ENCODE data around the gene COX14.
A peak's percentile ranks its signal among the peaks of the same experiment; 100 is the strongest.
"Not testable (repeated sequence)": the region's sequence is repeated elsewhere in the genome, so short reads cannot be mapped to it uniquely, and the experiment has no call there.

Gene COX14

DNA sequence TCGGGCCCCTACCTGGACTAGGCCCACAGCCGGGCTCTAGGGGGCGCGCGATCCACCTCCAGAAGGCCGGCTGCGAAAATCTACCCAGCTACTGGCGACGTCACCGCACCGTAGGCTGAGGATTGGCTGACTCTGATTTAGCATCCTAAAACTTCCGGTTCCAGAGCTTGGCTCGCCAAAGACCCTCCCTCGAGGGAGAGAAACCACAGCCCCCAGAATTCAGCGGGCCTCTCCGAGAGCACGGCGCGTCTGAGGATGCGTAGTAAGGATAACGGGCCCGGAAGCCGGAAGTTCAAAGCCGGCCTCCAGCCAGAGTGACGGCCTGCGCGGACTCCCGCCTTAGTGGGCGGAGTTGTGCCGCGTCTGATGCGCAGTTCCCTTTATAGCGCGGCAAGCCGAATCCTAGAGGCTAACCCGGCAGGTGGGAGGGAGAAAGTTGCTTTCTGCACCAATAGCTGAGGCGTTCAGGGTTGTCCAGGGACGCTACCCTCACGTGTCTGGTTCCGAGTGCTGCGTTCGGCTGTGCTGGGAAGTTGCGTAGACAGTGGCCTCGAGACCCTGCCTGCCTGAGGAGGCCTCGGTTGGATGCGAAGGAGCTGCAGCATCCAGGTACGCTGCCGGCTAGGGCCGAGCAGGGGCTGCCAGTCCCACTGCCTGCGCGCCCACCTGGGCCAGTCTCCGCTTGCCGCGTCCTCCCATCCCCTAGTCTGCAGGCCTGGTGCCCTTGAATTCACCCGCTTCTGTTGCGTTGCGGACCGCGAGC lies at the start of gene COX14:
TSS of gene COX14 (plus strand) at position 544 of the 763 bp plus-strand sequence. CDS start 7,808 bp downstream, outside the sequence.
- peak; percentile 98 to 99 for DNase-seq (ENCODE audit: low read depth in 2 of 2)

DNA sequence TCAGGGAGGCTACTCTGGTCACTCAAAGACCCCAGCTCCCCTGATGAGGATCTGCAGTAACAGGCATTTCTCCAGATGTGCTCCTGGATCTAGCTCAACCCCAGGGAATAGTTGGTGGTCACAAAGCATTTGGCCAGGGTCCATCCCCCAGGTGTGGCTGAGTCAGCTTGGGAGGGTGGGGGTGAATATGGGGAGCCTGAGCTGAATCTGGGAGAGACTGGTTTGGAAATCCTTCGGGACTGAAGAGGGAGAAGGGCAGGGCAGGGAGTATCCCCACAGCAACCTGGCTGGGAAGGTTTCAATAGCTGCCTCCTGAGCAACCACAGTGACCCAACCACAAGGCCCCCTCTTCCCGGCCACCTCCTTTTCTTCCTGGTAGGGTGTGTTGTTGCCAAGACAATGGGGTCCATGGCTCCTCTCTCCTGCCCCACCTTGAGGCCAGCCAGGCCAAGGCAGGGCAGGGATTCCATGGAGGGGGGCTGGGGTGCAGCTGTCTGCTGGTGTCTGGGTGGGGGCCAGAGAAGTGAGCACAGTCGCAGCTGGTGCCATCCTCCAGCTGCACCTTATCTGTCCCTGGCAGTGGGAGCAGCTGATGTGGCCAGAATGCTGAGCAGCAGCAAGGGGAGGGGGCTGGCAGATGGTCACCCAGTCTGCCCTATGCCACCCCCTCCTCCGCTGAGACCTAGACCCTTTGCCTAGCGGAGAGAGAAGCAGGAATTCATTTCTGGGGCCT lies 49.1 kb upstream of the COX14 start:
- no peak for DNase-seq (ENCODE audit: low read depth in 2 of 2)

DNA sequence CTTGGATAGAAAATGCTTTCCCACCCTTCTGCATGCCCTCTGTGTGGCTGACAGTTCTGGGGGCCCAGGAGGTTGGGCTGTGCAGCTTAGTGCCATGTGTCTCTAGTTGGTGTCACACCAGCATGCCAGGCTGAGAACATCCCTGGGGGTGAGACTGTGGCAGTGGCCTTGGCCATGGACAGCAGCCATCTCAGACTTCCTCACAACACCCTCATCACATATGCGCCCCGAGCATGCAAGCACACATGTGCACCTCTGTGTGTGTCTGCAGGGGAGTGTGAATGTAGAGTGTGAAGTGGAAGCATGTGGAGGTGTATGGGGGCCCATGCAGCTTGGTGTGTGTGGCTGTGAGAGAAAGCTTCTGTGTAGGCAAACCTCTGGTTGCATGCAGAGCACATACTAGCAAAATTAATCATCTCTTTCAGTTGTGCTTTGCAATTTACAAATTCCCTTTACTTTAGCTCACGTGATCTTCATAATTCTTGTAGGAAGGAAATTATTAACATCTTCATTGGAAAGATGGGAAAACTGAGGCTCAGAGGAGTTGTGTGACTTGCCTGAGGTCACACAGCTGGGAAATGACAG lies 46.2 kb upstream of the COX14 start:
- no peak for DNase-seq (ENCODE audit: low read depth in 2 of 2)

DNA sequence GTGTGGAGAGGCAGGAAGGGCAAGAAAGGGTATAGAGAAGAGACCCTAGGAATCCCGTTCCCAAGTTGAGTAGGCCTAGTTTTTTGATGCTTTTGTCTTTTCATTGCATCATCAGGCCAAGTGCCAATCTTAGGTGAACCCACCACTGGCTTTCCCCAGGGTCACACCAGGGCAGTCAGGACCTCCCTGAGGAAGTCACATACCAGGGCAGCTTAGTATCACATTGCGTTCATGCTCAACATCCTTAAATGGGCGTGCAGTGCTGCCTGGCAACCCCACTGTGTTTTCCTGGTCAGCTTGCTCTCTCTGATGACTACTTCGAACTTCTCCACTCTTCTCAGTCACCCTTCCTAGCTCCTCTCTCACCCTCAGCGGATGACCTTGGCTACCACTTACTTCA lies 45.6 kb upstream of the COX14 start:
- DNase-seq (ENCODE audit: low read depth in 2 of 2), result no peak

DNA sequence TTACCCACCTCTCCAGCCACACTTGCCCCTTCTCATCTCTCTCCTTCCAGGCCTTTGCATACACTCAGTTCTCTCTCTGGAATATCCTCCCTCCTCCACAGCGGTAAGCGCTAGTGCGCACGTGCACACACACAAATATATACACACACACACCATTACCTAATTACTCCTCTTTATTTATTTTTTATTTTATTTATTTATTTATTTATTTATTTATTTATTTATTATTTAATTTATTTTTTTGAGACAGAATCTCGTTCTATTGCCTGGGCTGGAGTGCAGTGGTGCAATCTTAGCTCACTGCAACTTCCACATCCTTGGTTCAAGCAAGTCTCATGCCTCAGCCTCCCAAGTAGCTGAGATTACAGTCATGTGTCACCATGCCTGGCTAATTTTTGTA lies 43.0 kb upstream of the COX14 start:
- no peak for DNase-seq (ENCODE audit: low read depth in 2 of 2)

DNA sequence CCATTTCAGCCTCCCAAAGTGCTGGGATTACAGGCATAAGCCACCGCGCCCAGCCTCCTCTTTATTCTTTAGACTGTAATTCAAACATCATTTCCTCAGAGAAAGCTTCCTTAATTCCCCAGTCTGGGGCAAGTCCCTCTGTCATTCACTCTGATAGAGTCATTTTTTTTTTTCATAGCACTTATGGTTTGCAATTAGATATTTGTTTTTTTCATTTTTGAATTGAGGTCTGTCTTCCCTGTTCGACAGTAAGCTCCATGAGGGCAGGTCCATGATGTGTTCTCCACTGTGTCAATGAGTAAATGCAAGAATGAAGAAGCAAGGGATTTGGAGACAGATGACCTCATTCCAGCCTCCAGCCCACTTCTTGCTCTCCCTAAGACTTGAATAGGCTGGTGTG lies 42.5 kb upstream of the COX14 start:
- no peak for DNase-seq (ENCODE audit: low read depth in 2 of 2)

DNA sequence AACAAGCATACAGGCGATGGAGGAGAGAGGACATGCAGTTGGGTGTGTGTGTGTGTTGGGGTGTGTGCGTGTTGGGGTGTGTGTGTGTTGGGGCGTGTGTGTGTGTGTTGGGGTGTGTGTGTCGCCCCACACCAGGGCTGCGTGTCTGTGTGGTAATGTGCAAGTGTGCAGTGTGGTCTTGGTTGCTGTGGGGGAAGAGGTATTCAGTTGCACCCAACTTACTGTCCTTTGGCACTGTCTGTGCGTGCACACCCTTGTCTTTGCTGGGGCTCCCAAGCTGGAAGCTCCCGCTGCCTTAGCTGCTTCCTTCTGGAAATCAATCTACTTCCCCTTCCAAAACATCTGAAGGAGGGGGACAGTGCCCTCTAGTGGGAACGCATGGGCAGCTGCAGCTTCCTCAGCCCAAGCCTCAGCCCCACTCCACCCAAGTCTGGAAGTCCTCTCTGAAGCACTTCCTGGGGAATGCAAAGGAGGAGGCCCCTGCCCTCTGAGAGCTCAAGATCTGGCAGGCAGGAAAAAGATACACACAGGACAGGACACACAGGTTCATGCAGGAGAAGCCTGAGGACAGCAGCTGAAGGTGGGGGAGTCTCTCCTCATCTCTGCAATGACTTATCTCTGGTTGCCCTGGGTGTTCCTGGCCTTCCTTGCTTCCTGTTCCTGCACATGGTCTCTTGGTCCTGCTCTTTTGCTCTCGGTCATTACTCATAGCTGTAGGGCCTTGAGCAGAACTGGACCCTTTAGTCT lies 41.5 kb upstream of the COX14 start:
- peak; percentile 49 to 50 for DNase-seq (ENCODE audit: low read depth in 2 of 2)

DNA sequence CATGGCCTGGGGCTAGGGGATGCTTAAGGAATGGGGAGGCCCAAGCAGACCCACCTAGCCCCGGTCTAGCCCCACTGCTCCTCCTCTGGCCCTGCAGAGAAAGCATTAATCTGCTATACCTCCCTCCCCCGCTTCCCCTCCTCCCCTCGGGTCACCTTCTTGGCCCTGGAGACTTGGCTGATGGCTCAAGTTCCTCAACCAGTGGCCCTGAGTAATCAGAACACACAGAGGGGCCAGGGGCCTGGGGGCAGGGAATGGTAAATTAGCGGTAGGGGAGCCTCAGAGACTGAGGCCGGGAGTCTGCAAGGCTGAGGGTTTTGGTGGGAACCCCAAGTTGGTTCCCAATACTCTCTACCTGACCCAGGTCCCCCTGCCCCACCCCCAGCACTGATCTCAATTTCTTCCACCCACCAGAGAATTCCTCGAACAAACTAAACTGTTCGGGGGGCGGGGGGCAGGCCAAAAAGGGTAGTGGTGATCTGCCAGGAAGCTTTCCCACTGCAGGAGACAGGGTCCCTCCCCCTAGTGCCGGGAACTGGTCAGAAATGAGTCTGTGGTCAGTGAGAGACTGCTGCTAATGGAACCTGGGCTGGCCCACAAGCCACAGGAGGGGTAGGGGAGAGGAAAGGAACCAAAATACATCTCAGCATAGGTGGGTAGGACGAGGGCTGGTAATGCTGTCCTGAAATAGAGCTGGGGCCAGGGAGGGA lies 39.7 kb upstream of the COX14 start:
- no peak for DNase-seq (ENCODE audit: low read depth in 2 of 2)

DNA sequence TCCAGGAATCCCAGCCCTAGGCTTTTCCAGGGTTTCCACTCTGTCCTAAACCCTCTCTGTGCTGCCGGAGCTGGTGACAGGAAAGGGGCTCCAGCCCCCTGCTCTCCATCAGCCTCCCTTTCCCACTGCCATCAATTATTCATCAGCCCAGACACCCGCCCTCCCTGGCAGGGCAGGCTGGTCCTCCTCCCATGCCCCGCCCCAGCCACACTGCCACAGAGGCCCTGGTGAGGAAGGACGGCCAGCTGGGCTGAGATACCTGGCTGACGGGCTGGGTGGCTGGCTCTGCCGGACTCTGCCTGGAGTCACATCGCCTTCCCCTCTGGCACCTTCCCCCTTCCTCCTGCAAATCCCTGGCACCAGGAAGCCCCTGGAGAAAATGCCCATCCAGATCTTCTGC lies 38.8 kb upstream of the COX14 start:
- no peak for DNase-seq (ENCODE audit: low read depth in 2 of 2)

DNA sequence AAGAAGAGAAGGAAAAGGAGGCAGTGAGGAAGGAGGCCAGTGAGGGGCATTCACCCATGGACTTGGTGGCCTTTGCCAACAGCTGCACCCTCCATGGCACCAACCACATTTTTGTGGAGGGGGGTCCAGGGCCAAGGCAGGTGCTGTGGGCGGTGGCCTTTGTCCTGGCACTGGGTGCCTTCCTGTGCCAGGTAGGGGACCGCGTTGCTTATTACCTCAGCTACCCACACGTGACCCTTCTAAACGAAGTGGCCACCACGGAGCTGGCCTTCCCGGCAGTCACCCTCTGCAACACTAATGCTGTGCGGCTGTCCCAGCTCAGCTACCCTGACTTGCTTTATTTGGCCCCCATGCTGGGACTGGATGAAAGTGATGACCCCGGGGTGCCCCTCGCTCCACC lies 38.3 kb upstream of the COX14 start:
- no peak for DNase-seq (ENCODE audit: low read depth in 2 of 2)

DNA sequence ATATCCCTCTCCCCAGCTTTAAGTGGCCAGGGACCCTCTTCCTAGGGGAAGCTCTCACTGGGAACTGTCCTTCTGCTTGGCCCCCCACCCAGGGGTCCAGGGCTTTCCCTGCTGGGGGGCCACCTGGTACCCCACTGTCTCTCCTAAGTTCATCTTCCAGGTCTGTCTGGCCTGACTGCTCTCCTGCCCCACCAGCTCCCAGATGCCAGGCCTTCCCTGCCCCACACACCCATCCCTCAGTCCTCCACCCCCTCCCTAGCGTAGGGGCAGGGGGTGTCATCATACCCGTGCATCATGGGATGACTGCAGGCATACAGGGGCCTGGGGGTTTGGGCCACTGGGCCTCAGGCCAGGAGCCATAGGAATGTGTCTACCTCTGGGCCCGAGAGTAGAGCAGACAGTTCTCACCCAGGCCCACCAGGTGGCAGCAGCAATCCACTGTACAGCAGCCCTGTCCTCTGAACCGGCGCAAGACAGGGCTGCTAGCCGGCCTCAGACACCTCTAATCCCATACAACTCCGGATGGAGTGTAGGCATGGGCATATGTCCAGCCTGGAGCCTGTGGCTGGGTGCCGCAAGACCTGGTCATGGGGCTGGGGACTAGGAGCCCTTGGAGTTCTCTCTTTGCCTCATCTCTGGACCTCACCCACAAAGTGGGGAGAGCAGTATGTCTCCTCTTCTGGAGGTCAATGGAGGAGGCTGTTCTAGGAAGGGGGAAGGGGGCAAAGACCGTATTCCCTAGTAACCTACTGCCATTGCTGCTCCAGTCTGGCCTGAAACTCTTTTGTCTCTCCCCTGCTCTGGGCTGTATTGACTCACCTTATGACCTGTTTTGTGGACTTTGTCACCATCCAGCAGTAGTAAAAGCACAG lies 36.9 kb upstream of the COX14 start:
- DNase-seq (ENCODE audit: low read depth in 2 of 2), result peak; percentile 77 to 80

DNA sequence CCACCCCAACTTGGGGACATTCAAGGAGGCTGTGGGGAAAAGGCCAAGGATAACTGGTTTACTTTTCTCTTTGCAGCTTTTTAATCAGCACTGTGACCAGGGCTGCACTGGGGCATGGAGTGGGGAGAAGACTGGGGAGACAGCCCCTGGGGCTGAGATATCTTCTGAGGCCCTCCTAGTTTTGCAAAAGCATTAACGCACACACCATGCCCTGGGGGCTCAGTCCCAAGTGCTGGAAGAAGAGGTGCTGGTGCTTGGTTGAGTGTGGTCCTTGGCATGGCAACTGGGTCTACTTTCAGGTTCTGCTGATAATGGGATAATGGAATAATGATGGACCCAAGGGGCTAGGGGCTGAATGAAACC lies 36.2 kb upstream of the COX14 start:
- DNase-seq (ENCODE audit: low read depth in 2 of 2), result no peak

DNA sequence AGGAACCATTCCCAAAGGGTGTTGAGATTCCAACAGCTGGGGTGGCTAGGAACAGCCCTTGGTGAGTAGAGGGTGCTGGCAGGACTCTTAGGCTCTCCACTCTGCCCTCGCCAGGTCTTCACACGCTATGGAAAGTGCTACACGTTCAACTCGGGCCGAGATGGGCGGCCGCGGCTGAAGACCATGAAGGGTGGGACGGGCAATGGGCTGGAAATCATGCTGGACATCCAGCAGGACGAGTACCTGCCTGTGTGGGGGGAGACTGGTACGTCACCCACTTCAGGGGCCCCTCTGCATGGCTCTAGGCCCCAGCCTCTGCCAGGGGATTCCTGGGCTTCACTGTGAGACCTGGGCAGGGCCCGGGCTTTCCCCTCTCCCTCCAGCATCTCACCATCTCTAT lies 34.9 kb upstream of the COX14 start:
- no peak for DNase-seq (ENCODE audit: low read depth in 2 of 2)

DNA sequence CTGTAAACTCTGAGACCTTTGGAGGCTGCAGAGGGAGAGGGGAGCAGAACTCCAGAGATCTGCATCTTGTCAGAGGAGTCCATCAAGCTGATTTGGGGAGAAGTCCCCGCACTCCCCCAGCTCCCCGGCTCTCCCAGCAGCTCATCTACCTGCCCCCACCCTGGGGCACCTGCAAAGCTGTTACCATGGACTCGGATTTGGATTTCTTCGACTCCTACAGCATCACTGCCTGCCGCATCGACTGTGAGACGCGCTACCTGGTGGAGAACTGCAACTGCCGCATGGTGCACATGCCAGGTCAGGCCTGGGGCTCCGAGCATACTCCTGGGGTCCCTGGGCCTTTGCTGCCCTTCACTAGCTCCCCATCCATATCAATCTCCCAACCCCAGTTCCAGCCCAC lies 33.8 kb upstream of the COX14 start:
- DNase-seq (ENCODE audit: low read depth in 2 of 2), result no peak

DNA sequence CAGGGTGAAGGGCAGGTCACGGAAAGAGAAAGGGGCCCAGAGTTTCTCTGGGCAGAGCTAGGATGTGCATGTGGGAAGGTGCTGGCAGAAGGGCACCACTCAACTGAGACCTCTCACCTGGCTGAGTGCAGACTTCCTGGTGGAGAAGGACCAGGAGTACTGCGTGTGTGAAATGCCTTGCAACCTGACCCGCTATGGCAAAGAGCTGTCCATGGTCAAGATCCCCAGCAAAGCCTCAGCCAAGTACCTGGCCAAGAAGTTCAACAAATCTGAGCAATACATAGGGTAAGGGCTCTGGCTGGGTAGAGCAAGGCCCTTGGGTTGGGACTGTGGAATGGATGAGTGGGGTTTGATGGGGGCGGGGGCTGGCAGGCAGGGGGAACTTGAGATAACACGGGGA lies 32.3 kb upstream of the COX14 start:
- no peak for DNase-seq (ENCODE audit: low read depth in 2 of 2)

DNA sequence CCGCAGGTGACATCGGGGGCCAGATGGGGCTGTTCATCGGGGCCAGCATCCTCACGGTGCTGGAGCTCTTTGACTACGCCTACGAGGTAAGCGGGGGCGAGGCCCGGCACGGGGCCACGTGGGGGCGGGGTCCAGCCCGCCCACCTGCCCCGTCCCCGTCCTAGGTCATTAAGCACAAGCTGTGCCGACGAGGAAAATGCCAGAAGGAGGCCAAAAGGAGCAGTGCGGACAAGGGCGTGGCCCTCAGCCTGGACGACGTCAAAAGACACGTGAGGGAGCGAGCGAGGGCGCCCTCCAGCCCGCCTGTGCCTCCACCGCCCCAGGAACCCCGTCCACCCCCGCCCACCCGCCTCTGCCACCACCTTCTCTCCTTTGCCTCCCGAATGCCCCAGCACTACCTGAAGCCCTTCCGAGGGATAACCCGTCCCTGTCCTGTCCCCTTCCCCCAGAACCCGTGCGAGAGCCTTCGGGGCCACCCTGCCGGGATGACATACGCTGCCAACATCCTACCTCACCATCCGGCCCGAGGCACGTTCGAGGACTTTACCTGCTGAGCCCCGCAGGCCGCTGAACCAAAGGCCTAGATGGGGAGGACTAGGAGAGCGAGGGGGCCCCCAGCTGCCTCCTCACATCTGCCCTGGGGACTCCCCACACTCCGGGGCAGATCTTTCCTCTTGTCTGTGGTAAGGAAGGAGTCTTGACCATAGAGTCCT lies 30.8 kb upstream of the COX14 start:
- no peak for DNase-seq (ENCODE audit: low read depth in 2 of 2)

DNA sequence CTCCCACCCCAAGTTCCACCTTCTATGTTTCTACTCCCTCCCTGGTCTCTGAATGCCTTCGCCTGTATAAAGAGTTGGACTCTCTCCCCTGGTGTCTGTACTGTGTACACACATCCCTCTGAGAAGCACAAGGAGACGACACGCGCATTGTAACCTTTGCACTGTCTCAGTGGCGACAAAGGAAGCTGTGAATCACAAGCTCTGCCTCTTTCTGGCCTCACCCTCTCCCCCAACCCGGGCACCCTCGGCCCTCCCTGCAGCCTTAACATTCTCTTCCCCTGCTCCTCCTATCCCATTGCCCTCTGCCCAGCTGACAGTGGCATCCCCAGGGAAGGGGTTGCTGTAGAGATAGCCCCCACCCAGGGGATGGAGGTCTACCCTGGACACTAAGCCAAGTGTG lies 29.4 kb upstream of the COX14 start:
- no peak for DNase-seq (ENCODE audit: low read depth in 2 of 2)

DNA sequence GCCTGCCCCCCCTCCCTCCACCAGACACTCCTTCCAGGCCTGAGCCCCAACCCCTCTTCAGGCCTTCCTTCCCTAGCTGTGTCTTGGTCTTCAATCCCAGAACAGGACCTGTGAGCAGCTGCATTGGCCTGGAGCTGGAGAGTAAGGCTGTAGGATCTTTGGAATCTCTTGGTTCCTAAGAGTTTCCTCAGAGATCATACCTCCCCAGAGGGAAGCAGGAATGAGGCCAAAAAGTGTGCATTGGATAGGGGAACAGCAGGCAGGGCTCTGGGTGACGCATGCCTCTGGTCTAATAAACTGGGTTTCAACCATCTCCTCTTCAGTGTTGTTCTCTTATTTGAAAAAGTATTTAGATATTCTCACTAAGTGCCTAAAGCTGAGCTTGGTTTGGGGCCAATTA lies 28.7 kb upstream of the COX14 start:
- no peak for DNase-seq (ENCODE audit: low read depth in 2 of 2)

DNA sequence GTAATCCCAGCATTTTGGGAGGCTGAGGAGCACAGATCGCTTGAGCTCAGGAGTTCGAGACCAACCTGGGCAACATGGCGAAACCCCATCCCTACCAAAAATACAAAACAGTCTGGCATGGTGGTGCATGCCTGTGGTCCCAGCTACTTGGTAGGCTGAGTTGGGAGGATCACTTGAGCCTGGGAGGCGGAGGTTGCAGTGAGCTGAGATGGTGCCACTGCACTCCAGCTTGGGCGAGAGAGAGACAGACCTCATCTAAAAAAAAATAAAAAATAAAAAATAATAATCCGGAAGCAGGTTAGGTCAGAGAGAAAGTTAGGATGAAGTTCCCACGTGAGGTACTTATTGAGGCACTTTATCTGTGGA lies 27.6 kb upstream of the COX14 start:
- DNase-seq (ENCODE audit: low read depth in 2 of 2), result not testable (repeated sequence)
